GM18951 (cell line): Measurements from ENCODE around the gene ZNF844.

Experiments used
- POLR2A ChIP-seq: IDR thresholded peaks from 4 replicates; pipeline ENCODE4 v1.6.1; 2011; ENCODE audit warnings: mild to moderate bottlenecking; ENCODE audit not compliant: insufficient read length, insufficient read depth; ENCODE audit errors: extremely low read depth
- in situ Hi-C: fragments of 300-500 bp; cut with MboI; formaldehyde crosslinking; loops from one replicate; pipeline ENCODE4 v1.12.0; 2022; ENCODE audit warnings: low sequenced_read_pairs, mixed read lengths, inconsistent platforms; ENCODE audit not compliant: unreplicated experiment

The ZNF844 gene

GRCh38 chr19:12064590-12065538 lies at the start of gene ZNF844:
Gene ZNF844, plus strand, starts transcription at chr19:12064731. Its CDS starts 143 bp downstream, at chr19:12064874.
- peak; percentile 85 for TF ChIP-seq POLR2A
- in situ Hi-C loops, result no loop called here

- in situ Hi-C loops, result no loop called here
- TF ChIP-seq POLR2A, result no peak
Measured at GRCh38 chr19:12015015-12015752, 49.3 kb upstream of the ZNF844 start.

- TF ChIP-seq POLR2A, result no peak
- in situ Hi-C loops, result no loop called here
Measured at GRCh38 chr19:12015753-12016116, 48.8 kb upstream of the ZNF844 start.

- in situ Hi-C loops, result no loop called here
- no peak for TF ChIP-seq POLR2A
Measured at GRCh38 chr19:12034198-12034597, 30.3 kb upstream of the ZNF844 start.

- no peak for TF ChIP-seq POLR2A
- in situ Hi-C loops, result no loop called here
Measured at GRCh38 chr19:12034620-12035019, 29.9 kb upstream of the ZNF844 start.

GRCh38 chr19:12035220-12036172 lies 29.0 kb upstream of the ZNF844 start, which contains the start of gene ZNF433:
Gene ZNF433, minus strand, starts transcription at chr19:12035679. Its CDS starts 140 bp downstream, at chr19:12035539.
- TF ChIP-seq POLR2A, result peak; percentile 72
- in situ Hi-C loops, result no loop called here

GRCh38 chr19:12042893-12043292 lies 21.6 kb upstream of the ZNF844 start:
- no peak for TF ChIP-seq POLR2A

GRCh38 chr19:12043752-12044422 lies 20.6 kb upstream of the ZNF844 start:
- in situ Hi-C loops, result no loop called here
- no peak for TF ChIP-seq POLR2A

More at GRCh38 chr19:12042893-12043292, 21.6 kb upstream of the ZNF844 start:
- in situ Hi-C loops, result no loop called here

GRCh38 chr19:12047868-12048267 lies 16.7 kb upstream of the ZNF844 start:
- in situ Hi-C loops, result no loop called here

GRCh38 chr19:12052091-12052496 lies 12.4 kb upstream of the ZNF844 start:
- no peak for TF ChIP-seq POLR2A
- in situ Hi-C loops, result no loop called here

More at GRCh38 chr19:12047868-12048267, 16.7 kb upstream of the ZNF844 start:
- no peak for TF ChIP-seq POLR2A

- TF ChIP-seq POLR2A, result peak; percentile 97
- in situ Hi-C loops, result no loop called here
Measured at GRCh38 chr19:12052497-12053169, 11.9 kb upstream of the ZNF844 start, which contains the start of gene ZNF878. Gene ZNF878, minus strand, starts transcription at chr19:12052961. Its CDS starts 160 bp downstream, at chr19:12052801.
